Measurements from ENCODE around the gene MRC2. TPM values are rescaled to one million over a fixed set of nuclear protein-coding genes. Genes with fewer than 3 reads are reported as not detected.
"Not testable (repeated sequence)": the region's sequence is repeated elsewhere in the genome, so short reads cannot be mapped to it uniquely, and the experiment has no call there.

Gene MRC2
- total RNA-seq, 2 experiments from 2014 or later, result 8.1 to 9.0 TPM

DNA sequence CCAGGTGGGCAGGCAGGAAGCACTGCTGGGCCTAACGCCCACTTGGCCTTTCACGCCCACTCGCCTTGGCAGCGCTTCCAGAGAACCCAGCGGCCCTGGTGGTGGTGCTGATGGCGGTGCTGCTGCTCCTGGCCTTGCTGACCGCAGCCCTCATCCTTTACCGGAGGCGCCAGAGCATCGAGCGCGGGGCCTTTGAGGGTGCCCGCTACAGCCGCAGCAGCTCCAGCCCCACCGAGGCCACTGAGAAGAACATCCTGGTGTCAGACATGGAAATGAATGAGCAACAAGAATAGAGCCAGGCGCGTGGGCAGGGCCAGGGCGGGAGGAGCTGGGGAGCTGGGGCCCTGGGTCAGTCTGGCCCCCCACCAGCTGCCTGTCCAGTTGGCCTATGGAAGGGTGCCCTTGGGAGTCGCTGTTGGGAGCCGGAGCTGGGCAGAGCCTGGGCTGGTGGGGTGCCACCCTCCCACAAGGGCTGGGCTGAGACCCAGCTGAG, 64.7 kb downstream of the MRC2 start:
- ChIA-PET CTCF (no interaction called here), POLR2A (no interaction called here)
- H3K4me3 Mint-ChIP-seq, result no peak overlapping the region
- intact Hi-C loops (cut with micrococcal nuclease), result no loop called here
- ATAC-seq (no peak), DNase-seq (no peak)
- TF ChIP-seq, protein P1, sequence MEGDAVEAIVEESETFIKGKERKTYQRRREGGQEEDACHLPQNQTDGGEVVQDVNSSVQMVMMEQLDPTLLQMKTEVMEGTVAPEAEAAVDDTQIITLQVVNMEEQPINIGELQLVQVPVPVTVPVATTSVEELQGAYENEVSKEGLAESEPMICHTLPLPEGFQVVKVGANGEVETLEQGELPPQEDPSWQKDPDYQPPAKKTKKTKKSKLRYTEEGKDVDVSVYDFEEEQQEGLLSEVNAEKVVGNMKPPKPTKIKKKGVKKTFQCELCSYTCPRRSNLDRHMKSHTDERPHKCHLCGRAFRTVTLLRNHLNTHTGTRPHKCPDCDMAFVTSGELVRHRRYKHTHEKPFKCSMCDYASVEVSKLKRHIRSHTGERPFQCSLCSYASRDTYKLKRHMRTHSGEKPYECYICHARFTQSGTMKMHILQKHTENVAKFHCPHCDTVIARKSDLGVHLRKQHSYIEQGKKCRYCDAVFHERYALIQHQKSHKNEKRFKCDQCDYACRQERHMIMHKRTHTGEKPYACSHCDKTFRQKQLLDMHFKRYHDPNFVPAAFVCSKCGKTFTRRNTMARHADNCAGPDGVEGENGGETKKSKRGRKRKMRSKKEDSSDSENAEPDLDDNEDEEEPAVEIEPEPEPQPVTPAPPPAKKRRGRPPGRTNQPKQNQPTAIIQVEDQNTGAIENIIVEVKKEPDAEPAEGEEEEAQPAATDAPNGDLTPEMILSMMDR (IDR thresholded peaks at IDR 0.05), result no peak
- no peak overlapping the region for H3K27ac Mint-ChIP-seq
- H3K27me3 Mint-ChIP-seq, result peaks cover 2% of the 10 kb centered on the region
- no peaks in the 10 kb centered on the region for H3K36me3 Mint-ChIP-seq (ENCODE audit: low read depth)
- H3K4me1 Mint-ChIP-seq (ENCODE audit: low read depth), result no peaks in the 10 kb centered on the region
- no peaks in the 10 kb centered on the region for H3K9me3 Mint-ChIP-seq

DNA sequence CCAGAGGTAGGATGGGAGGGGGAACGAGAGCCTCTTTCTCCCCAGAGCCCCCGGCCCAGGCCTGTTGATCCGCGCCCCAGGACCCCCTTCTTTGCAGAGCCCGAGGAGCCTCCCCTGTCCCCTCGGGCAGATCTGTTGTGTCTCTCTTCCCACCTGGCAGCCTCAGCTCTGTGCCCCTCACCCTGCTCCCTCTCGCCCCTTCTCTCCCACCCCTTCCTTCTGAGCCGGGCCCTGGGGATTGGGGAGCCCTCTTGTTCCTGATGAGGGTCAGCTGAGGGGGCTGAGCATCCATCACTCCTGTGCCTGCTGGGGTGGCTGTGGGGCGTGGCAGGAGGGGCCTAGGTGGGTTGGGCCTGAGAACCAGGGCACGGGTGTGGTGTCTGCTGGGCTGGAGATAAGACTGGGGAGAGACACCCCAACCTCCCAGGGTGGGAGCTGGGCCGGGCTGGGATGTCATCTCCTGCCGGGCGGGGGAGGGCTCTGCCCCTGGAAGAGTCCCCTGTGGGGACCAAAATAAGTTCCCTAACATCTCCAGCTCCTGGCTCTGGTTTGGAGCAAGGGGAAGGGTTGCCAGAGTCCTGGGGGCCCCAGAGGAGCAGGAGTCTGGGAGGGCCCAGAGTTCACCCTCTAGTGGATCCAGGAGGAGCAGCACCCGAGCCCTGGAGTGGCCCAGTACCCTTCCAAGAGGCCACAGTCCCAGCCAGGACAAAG, 65.4 kb downstream of the MRC2 start:
- ATAC-seq, result no peak
- peak; percentile 20 for DNase-seq

DNA sequence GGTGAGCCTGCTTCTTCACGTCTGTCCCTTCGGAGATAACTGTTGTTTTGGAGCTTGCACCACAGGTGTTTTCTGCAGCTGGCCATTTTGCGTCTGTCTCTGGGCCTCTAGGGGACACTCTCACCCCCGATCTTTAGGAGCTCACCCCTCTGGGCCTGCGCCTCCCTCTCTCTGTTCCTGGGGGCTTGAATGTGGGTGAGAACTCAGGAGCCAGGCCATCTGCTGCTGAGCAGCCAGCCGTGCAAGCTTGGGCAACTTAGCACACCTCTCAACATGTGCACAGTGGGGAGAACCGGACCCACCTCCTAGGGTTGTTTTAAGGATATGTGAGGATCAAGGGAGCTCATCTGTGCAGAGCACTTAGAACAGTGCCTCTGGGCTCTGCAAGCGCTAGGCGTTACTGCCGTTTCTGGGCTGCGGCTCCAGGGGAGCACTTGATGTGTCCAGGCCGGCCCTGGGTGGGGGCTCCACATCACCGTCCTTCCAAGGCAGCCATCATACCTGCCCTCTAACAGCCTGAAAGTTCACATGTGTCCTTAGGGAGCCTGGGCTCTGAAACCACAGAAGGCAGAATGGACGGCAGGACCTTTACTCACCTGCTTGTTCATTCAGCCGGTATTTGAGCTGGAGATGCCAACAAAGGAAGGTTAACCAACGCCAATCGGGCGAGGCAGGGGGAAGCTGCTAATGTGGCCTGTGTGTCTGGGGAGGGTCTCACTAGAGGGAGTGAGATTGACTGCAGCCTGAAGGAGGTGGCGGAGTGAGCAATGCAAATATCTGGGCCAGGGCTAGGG, 66.3 kb downstream of the MRC2 start:
- Mint-ChIP-seq H3K27ac (no peak overlapping the region), H3K9me3 (no peaks in the 10 kb centered on the region), H3K4me3 (no peak overlapping the region), H3K27me3 (peaks cover 2% of the 10 kb centered on the region), H3K36me3 (ENCODE audit: low read depth) (no peaks in the 10 kb centered on the region), H3K4me1 (ENCODE audit: low read depth) (no peaks in the 10 kb centered on the region)
- POLR2A ChIA-PET, result interaction anchor here (1.0 kb wide), 1 partner anchor 35 kb away, joined by 4 read pairs; no protein-coding TSS in a partner anchor
- no peak for ATAC-seq
- TF ChIP-seq, protein P1 (IDR thresholded peaks at IDR 0.05), result no peak
- DNase-seq, result no peak
- CTCF ChIA-PET, result interaction anchor here (0.9 to 1.1 kb wide), 2 partner anchors 21 to 35 kb away, joined by 3 to 4 read pairs; no protein-coding TSS in a partner anchor
- intact Hi-C loops (cut with micrococcal nuclease), result no loop called here

More for the DNA sequence above, 65.4 kb downstream of the MRC2 start:
- TF ChIP-seq, protein P1 (IDR thresholded peaks at IDR 0.05), result no peak
- no peak overlapping the region for H3K27ac Mint-ChIP-seq
- no peaks in the 10 kb centered on the region for H3K36me3 Mint-ChIP-seq (ENCODE audit: low read depth)
- no peak overlapping the region for H3K4me3 Mint-ChIP-seq
- intact Hi-C loops (cut with micrococcal nuclease), result no loop called here
- ChIA-PET CTCF (interaction anchor here (1.1 kb wide), 1 partner anchor 20 kb away, joined by 4 read pairs; no protein-coding TSS in a partner anchor), POLR2A (no interaction called here)
- H3K27me3 Mint-ChIP-seq, result peaks cover 2% of the 10 kb centered on the region
- no peaks in the 10 kb centered on the region for H3K4me1 Mint-ChIP-seq (ENCODE audit: low read depth)
- no peaks in the 10 kb centered on the region for H3K9me3 Mint-ChIP-seq

DNA sequence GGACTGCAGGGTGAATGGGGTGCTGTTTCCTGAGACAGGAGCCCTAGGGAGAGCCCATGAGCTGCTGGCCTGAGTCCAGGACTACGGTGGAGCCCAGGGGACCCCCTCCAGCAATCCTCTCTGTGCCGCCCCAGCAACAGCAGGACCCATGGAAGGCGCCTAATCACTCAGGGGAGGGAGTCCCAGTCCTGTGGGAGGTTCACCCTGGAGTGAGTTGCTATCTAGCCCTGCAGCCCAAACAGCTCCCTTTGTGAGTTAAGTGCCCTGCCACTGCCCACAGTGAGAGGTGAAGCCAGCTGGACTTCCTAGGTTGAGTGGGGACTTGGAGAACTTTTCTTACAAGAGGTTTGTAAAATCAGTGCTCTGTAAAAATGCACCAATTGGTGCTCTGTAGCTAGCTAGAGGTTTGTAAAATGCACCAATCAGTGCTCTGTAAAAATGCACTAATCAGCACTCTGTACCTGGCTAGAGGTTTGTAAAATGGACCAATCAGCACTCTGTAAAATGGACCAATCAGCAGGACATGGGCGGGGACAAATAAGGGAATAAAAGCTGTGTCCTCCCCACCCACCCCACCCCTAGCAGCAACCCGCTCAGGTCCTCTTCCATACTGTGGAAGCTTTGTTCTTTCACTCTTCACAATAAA, 67.7 kb downstream of the MRC2 start:
- intact Hi-C loops (cut with micrococcal nuclease); H3K36me3 Mint-ChIP-seq (ENCODE audit: low read depth); H3K9me3 Mint-ChIP-seq; CTCF ChIA-PET; H3K27me3 Mint-ChIP-seq; ATAC-seq; POLR2A ChIA-PET; H3K4me1 Mint-ChIP-seq (ENCODE audit: low read depth); DNase-seq; H3K4me3 Mint-ChIP-seq; H3K27ac Mint-ChIP-seq: not testable (repeated sequence)

DNA sequence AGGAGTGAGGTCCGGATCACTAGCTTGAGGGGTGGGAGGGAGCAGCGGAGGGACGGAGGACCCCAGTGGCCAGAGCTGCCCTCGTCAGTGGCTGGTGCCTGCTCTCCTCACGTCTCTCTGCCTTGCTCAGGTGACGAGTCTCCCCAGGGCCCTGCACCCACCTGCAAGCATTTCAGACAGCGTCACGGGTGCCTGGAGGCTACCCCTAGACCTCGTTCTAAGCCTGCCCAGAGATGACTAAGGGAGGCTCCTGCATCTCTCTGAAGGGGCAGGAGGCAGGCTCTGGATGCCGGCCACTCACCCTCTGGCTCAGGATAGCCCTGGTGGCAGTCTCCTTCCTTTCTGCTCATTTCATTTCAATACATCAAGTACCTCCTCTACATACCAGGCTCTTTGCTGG, 68.8 kb downstream of the MRC2 start:
- no peaks in the 10 kb centered on the region for H3K36me3 Mint-ChIP-seq (ENCODE audit: low read depth)

More for the DNA sequence above, 68.8 kb downstream of the MRC2 start:
- no peak overlapping the region for H3K27ac Mint-ChIP-seq
- CTCF ChIA-PET, result interaction anchor here (1.1 kb wide), 1 partner anchor 696 kb away, joined by 3 read pairs; no protein-coding TSS in a partner anchor
- H3K27me3 Mint-ChIP-seq, result peaks cover 6% of the 10 kb centered on the region
- ATAC-seq (no peak), DNase-seq (no peak)
- TF ChIP-seq, protein P1 (IDR thresholded peaks at IDR 0.05), result no peak
- POLR2A ChIA-PET, result no interaction called here
- no peaks in the 10 kb centered on the region for H3K9me3 Mint-ChIP-seq
- intact Hi-C loops (cut with micrococcal nuclease), result no loop called here
- no peaks in the 10 kb centered on the region for H3K4me1 Mint-ChIP-seq (ENCODE audit: low read depth)
- no peak overlapping the region for H3K4me3 Mint-ChIP-seq
